NCI-H345 (cell line): ENCODE data around the gene TAF4.
"Not testable (repeated sequence)": the region's sequence is repeated elsewhere in the genome, so short reads cannot be mapped to it uniquely, and the experiment has no call there.

Experiments
- DNase-seq: peaks from one replicate; lab custom pipeline; 2025; lab: John Stamatoyannopoulos, UW

Gene TAF4

DNA sequence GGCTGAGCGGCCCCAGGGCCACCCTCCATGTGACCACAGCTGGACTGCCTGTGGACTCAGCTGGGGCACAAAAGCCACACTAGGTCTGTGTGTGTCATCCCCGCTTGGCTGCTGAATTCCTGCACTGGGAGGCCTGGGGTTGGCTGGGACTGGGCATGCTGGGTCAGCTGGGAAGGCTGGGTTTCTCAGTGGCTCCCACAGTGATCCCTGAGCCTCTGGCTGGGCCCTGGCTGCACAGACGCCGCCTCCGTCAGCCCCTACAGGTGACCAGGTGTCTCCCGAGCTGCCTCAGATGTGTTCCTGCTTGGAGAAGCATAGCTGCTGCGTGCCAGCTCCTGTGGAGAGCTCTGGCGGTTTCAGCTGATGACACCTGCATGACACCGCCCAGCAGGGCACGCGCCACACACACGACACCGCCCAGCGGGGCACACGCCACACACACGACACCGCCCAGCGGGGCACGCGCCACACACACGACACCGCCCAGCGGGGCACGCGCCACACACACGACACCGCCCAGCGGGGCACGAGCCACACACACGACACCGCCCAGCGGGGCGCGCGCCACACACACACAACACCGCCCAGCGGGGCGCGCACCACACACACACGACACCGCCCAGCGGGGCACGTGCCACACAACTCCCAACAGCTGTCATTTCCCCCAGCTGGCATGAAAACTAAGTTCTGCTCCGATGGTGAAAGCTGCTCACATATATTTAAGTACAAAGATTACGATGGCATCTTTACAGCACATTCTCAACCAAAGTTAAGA is 88.8 kb downstream of the TAF4 start:
- peak; percentile 97 for DNase-seq

DNA sequence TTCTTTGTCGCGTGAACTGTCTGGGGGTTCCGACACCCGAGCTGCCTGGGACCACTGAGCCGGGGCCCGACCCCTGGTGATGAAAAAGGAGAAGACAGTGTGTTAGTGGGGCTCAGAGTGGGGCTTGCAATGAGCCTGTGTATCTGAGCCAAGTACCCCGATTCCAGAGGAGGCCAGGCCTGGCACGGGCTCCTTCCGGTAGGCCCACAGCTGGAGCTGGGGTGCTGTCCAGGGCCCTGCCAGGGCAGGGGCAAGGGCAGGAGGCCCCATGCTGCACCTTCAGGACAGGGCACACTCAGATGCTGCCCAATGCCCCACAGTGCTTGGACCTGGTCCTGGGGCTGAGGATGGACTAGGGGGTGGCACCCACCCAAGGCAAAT is 89.4 kb downstream of the TAF4 start:
- DNase-seq, result no peak

DNA sequence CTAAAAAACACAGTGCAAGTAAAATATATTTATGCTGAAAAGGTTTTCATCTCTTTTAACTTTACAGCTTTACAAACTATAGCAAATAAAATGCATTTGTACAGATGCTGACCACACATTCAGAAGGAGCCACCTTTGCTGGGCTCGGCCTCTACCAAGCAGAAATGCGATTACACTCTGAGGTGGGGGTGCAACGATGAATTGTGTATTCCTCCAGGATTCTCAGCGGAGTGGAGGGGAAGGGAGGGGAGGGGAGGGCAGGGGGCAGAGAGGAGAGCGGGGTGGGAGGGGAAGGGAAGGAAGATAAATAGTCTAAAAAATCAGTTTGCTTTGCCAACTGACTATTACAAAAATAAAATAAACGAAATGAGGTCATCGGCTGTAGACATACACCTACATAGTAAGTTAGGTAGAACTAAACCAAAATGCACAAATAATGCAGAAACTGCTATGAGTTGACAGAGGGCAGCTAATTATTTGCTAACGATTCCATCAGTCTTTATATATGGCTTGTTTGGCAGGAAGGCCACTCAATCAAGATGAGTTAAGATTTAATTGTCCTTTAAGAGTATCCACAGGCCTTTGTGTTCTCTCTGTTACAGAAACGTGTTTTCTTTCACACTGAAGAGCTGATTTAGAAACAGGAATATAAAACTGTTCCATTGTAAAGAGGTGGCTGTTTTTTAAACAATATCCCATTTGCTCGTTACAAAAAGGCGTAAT is 90.1 kb downstream of the TAF4 start:
- DNase-seq, result peak; percentile 50

DNA sequence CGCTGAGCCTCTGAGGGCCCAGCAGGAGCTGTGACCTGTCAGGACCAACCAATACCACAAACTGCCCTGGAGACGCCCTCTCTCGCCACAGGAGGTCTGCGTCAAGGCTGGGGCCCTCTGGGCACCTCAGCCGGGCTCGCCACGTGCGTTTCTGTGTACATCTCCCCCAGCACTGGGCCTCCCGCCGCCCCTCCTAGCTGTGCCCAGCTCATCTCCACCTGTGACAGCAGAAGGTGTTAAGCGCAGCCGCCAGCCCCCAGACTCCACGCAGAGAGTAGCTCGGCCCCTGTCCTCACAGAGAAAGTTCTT is 91.4 kb downstream of the TAF4 start:
- peak; percentile 69 for DNase-seq

DNA sequence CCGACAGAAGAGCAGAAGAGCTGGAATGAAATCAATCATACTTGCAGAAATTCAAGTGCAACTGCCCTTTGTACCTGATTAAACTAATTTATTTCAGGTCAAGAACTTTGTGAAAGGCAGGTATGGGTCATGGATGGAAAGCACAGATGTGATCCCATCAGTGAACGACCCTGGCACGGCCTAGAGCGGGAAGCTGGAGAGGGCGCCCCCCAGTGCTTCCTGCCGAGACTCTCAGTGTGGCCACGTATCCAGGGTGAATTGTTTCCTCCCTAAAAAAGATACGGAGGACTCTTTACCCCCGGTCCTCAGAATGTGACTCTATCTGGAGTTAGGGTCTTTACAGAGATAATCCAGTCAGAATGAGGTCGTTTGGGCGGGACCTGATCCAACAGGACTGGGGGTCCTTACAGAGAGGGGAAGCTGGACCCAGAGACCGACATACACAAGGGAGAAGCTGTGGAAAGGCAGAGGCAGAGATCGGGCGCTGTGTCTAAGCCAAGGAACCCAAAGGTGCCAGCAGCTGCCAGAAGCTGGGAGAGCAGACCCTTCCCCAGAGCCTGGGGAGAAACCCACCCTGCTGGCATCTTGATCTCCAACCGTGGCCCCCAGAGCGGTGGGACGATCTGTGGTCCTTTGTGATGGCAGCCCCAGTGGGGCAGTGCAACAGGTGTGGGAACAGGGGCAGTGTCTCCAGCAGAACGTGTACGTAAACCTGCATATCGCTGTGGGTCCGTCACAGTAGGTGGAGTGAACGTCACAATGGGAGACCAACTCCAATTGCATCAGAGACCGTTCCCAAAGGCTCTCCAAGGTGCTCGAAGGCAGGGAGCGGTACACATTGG is 91.9 kb downstream of the TAF4 start:
- DNase-seq, result no peak

DNA sequence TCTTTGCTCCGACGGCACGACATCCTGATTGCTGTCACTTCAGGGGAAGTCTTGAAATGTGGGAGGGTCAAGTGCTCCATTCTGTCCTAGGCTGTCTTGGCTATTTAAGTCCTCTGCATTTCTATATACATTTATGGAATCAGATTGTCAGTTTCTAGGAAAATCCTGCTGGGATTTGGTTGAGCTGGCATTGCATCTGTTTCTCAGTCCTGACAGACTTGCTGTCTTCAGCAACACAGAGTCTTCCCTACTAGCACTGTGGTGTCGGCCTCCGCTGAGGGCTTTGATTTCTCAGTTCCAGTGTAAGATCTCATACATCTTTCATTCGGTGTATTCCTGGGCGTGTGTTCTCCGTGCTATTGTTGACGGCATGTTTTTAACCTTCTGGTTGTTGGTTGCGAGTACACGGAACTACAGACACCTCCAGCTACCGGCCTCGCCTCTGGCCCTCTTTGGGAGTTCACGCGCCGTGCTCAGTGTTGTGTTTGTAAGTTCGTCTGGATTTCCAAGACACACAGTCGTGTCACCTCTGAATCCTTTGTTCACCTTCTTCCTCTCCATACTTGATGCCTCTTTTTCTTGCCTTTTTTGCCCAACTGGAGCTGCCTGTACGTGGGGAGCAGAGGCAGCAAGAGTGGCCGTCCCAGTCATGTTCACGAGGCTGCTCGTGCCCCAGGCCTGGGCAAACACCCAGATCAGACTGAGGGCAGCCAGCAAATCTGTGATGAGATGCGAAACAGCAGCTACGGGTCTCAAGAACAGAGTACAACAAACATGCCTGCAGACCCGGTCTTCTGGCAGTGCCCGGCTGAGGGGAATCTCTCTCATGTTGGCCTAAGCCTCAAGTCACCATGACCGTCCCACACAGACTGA is 92.8 kb downstream of the TAF4 start:
- DNase-seq, result no peak

DNA sequence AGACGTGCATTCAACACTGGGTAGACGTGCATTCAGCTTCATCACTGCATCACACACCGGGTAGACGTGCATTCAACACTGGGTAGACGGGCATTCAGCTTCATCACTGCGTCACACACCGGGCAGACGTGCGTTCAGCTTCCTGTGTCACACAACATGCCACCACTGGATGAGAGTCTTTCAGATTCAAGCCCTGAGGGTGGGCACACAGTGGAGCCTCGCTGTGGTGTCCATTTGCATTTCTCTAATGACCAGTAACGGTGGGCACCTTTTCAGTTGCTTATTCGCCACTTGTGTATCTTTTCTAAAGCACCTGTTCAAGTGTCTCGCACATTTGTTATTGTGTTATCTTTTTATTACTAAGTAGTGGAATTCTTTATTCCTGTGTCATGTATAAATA is 94.1 kb downstream of the TAF4 start:
- not testable (repeated sequence) for DNase-seq

DNA sequence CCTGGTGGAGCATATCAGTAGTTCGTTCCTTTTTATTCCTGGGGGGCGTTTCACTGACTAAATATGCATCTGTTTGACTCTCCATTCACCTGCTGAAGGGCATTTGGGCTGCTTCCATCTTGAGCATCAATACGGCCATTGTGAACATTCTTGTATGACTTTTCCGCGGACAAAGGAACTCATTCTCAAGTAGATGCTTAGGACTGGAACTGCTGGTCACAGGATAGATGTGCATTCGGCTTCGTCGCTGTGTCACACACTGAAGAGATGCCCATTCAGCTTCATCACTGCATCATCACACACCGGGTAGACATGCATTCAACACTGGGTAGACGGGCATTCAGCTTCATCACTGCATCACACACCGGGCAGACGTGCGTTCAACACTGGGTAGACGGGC is 95.3 kb downstream of the TAF4 start:
- no peak for DNase-seq

DNA sequence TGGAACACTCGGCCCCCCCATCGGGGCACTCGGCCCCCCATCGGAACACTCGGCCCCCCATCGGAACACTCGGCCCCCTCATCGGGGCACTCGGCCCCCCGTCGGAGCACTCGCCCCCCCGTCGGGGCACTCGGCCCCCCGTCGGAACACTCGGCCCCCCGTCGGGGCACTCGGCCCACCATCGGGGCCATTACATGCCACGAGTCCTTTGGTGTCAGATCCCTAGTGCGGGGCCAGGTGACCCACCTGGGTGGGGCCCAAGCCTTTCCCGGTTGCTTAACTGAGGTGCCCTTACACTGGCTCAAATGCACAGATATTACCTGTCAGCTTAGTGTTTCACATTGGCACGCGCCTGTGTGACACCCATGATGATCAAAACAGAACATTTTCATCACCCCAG is 95.9 kb downstream of the TAF4 start:
- no peak for DNase-seq

DNA sequence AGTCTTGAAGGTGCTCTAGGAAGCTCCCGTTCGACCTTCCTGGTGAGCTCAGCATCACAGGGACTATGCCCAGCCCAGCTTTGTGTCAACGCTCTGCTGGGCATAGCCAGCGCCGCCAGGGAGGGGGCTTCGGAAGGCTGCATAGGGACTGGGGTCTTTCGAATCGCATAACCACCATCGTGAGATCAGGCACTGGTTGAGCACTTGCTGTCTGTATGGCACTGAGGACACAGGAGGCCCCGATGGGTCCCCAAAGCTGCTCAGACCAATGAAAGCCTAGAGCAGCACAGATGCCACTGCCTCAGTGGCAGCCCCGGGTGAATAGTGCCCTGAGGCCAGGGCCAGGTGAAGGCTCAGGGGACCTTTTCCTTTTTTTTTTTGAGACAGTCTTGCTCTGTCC is 96.7 kb downstream of the TAF4 start:
- DNase-seq, result no peak

DNA sequence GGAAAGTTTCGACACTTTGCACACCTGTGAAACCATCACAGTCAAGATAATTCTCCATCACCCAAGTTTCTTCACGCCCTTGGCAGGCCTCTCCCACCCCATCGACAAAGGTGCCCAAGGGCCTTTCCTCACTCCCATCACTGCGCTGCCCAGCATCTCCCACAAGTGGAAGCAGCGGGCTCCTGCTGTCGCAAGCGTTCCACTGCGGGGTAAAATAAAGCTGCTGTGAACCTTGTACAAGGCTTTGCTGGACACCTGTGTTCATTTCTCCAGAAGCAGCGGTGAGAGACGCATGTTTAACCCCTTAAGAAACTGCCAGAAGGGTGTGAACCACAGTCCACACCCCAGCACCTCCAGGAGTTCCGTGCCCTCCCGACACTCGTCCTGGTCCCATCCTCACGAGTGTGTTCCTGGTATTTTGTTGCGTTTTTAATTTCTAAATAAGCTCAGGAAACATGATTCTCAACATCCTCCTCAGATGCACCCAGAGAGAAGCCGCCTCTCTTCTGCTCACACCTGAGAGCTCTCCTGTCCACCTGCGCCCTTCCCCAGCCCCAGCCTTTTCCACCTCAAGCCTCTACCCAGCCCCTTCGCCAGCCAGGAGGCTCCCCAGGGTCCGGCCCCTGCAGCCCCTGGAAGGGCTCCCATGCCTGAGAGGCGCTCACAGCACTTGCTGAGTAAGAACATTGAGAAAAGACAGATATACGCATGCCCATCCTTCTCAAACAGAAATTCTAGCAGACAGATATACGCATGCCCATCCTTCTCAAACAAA is 97.5 kb downstream of the TAF4 start:
- DNase-seq, result no peak

DNA sequence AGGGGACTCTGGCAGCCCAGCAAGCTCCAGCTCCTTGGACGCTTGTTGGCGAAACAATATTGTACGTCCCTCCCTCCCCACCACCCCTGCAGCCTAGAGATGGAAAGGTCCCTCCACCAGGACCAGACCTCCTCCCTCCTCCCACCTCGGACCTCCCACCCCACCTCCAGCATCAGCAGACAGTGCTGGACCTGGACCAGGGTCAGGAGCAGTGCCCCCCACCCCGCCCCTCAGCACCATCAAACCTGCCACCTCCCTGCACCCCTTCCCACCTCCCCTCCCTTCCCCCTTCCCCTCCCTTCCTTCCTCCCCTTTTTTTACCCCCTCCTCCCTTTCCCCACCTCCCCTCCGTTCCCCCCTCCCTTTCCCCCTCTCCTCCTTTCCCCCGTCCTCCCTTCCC is 98.4 kb downstream of the TAF4 start:
- no peak for DNase-seq

DNA sequence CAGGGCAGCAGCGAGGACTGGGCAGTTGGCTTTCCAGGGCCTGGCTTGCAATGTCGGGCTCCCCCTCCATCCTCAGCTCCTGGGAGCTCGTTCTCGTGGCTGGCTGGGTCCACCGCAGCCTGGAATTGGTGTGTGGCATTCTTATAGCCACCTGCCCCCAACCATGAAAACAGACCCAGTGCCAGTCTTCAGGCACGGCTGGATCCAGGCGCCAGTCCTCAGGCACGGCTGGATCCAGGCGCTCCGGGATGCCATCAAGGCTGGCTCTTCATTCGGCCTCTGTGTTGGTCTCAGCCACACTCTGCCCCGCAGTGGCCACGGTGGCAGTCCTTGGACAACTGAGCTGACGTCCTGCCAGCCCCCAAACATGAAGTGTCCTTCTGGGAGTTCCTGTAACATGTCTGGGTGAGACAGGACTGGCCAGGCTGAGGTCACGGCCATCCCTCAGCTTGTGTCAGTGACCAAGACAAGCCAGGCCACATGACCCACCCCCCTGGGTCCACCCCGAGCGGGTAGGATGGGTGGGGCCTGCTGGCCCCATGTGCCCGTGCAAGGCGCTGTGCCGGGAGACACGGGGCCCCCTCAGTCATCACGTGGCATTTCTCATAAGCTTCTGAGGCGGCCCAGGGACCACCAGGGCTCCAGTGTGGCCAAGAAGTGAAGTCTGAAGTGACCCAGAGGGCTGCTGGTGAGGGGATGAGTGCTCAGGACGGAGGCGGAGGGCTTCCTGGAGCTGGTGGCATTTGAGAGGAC is 99.0 kb downstream of the TAF4 start:
- DNase-seq, result no peak

DNA sequence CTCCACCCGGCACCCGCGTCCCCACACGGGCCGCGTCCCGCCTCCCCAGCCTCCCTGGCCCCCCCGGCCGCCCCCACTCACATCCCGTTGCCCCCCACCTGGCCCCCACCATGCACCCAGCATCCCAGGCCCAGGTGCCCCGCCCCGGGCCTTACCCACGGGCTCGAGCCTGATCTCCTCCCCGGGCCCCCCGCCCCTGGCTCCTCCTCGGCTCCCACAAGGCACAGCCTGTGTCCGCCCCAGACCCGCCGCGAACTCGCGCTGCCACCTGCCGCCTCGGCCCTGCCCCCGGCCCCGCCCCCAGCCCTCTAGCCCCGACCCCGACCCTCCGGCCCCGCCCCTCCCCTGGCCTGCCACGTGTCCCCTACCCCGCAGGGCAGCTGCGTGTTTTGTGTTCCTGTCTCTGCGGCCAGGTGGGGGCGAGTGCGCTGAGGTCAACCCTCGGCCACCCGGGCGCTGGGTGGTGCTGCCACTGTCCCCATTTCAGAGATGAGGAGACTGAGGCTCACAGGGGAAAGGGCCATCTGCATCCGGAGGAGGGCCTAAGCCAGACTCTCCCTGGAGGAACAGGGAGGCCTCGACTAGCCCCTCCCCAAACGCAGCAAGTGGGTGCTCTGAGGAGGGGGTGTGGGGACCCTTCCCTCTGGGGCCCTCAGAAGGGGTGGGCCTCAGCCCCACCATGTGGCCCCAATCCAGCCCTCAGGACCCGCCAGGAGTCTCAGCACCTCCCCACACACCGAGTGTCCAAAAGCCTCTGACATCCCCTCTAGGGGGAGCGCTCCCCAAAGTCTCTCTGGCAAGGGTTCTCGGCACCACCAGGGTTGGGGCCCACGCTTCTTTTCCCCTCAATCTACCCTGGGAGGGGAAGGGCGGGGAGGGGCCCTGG is 99.8 kb downstream of the TAF4 start:
- no peak for DNase-seq

DNA sequence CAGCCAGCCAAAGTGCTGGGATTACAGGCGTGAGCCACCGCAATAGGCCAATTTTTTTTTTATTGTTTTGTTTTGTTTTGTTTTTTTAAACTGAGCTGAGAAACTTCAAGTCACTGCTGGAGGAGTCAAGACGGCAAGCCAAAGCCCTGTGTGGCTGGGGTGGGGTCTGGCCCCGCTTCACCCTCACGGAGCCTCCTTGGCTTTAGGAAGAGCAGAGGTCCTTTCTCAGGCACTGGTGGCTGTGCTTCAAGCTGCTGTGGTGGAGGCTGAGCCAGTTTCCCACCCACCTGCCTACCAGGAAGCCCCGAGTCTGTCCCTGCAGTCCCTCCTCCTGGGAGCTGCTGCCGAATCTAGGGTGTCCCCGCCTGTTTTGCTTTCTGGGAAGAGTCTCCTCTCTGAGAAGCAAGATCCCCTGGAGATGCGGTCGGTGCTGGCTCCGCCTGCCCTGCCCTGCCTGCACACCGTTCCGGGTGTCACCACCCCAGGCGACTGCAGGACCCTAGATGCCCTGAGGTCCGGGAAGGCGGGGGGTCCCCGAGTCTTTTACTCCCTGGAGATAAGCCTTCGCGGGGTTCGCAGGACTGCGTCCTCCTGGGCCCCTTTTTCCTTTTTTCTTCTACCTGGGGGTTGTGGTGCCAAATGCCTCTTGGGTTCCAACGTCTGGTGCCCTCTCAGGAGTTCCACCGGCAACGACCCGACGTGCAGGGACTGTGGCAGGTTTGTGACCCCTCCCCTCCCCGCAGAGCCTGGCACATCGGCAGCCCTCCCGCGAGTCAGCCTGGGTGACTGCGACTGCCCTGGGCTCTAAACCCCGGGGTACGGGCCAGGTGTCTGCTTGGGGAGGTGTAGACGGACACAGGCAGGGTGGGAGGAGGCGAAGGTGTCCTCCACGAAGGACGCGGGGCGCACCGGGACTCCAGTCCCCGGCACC is 100.7 kb downstream of the TAF4 start:
- no peak for DNase-seq

DNA sequence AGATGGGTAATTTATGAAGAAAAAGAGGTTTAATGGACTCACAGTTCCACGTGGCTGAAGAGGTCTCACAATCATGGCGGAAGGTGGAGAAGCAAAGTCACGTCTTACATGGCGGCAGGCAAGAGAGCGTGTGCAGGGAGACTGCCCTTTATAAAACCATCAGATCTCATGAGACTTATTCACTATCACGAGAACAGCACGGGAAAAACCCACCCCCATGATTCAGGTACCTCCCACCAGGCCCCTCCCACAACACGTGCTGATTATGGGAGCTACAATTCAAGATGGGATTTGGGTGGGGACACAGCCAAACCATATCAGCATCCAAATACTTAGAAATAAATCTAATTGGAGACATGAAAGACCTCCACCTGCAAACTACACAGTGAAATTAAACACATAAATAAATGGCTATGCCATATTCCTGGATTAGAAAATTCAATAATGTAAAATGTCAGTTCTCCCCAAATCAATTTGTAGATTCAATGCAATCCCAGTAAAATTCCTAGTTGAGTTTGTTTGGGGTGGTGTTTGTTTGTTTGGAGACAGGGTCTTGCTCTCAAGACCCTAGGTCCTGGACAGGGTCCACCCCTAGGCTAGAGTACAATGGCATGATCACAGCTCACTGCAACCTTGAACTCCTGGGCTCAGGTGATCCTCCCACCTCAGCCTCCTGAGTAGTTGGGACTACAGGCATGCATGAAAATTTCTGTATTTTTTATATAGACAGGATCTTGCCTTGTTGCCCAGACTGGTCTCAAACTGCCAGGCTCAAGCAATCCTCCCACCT is 101.6 kb downstream of the TAF4 start:
- no peak for DNase-seq

DNA sequence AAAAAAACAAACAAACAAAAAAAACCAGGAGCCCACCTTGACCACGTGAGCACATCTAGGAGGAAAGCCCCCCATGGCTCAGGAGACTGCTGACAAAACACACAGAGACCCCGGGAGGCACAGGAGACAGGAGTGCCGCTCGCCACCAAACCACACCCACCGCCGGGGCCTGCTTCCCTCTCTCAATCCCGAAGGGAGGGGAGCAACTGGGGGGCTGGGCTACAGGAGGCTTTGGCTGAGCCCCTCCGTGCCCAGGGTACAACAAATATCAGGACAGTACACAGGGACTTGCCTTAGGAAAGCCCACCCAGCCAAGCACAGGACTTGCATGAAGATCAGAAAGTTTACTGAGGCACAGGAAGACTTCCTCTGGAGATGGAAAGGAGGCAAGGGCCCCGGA is 102.5 kb downstream of the TAF4 start:
- DNase-seq, result no peak

DNA sequence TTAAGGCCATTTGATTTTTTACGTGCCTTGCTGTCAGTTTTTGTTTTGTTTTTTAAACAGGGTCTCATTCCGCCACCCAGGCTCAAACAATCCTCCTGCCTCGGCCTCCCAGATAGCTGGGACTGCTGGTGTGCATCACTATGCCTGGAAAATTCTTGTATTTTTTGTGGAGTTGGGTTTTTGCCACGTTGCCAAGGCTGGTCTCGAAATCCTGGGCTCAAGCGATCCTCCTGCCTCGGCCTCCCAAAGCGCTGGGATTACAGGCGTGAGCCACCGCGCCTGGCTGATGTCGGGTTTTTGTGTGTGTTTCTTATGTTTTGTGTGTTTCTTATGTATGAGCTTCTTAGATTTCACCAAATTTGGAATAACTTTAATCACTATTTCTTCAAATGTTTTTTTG is 104.8 kb downstream of the TAF4 start:
- DNase-seq, result no peak
